CD4-positive, alpha-beta memory T cell (primary cell): ENCODE data around the gene HABP4. TPM values are rescaled to one million over a fixed set of nuclear protein-coding genes. Genes with fewer than 3 reads are reported as not detected.

Experiments used
- CTCF ChIA-PET: fragments of 350-600 bp; sonication (Branson Sonifier 250); formaldehyde crosslinking; loops from one replicate; lab custom pipeline; 2021; ENCODE audit warnings: inconsistent platforms; ENCODE audit not compliant: partially characterized antibody; lab: Charles Lee
- POLR2A ChIA-PET: fragments of 350-600 bp; sonication (Branson Sonifier 250); formaldehyde crosslinking; loops from one replicate; lab custom pipeline; 2021; ENCODE audit not compliant: partially characterized antibody; lab: Charles Lee
- DNase-seq, 5 donors: peaks; one replicate each; pipeline versions ENCODE4 v3.0.0 to v3.0.0-alpha.2; 2020 to 2022; ENCODE audit warnings: mixed read lengths in 1 of 5
- H3K27ac ChIP-seq: one replicate; pipeline ENCODE4 v1.7.0; 2013; ENCODE audit warnings: low read depth, low read length
- H3K27me3 ChIP-seq: 2 replicates; pipeline ENCODE4 v1.7.0; 2013; ENCODE audit warnings: mild to moderate bottlenecking, low read length, moderate library complexity; ENCODE audit not compliant: insufficient read depth
- H3K36me3 ChIP-seq: 2 replicates; pipeline ENCODE4 v1.7.0; 2013; ENCODE audit warnings: mild to moderate bottlenecking, low read length, moderate library complexity; ENCODE audit not compliant: insufficient read depth
- H3K4me1 ChIP-seq: 2 replicates; pipeline ENCODE4 v1.7.0; 2013; ENCODE audit warnings: mild to moderate bottlenecking, low read length, moderate library complexity; ENCODE audit not compliant: insufficient read depth
- H3K4me3 ChIP-seq, 2 donors: one replicate each; pipeline ENCODE4 v1.7.0; 2013; ENCODE audit warnings: low read length in 2 of 2, mild to moderate bottlenecking in 1 of 2
- H3K9me3 ChIP-seq, 2 donors: one replicate each; pipeline ENCODE4 v1.7.0; 2013; ENCODE audit warnings: low read length in 2 of 2, control low read depth in 1 of 2; ENCODE audit not compliant: control insufficient read depth in 1 of 2
- H3K27ac Mint-ChIP-seq, 7 donors: one replicate each; pipeline ENCODE4 v1.8.0; 2020 to 2021; ENCODE audit warnings: mixed read lengths in 7 of 7, mild to moderate bottlenecking in 6 of 7, inconsistent platforms in 3 of 7, moderate library complexity in 3 of 7
- H3K27me3 Mint-ChIP-seq, 2 donors: one replicate each; pipeline ENCODE4 v1.8.0; 2020 to 2021; ENCODE audit warnings: mixed read lengths in 2 of 2
- H3K36me3 Mint-ChIP-seq, 2 donors: one replicate each; pipeline ENCODE4 v1.8.0; 2020 to 2021; ENCODE audit warnings: mixed read lengths in 2 of 2, inconsistent platforms in 1 of 2, mild to moderate bottlenecking in 1 of 2
- H3K4me1 Mint-ChIP-seq, 4 donors: one replicate each; pipeline ENCODE4 v1.8.0; 2020 to 2021; ENCODE audit warnings: mixed read lengths in 4 of 4, mild to moderate bottlenecking in 1 of 4
- H3K4me3 Mint-ChIP-seq, 8 donors: one replicate each; pipeline ENCODE4 v1.8.0; 2020 to 2021; ENCODE audit warnings: mixed read lengths in 8 of 8, mild to moderate bottlenecking in 7 of 8, moderate library complexity in 6 of 8, inconsistent platforms in 3 of 8
- H3K9me3 Mint-ChIP-seq, 8 donors: one replicate each; pipeline ENCODE4 v1.8.0; 2020 to 2021; ENCODE audit warnings: mixed read lengths in 8 of 8, mild to moderate bottlenecking in 5 of 8, inconsistent platforms in 3 of 8, moderate library complexity in 1 of 8
- intact Hi-C: fragments of 100-400 bp; cut with micrococcal nuclease; formaldehyde crosslinking; loops from one replicate; pipeline ENCODE4 v1.15.1; 2023
- polyA plus RNA-seq, 2 donors: library from polyadenylated mRNA; unstranded; fragments of 300-500 nt; fragmentation: Illumina TruSeq; gene quantifications; one replicate each; pipeline ENCODE4 v1.2.3, GENCODE V29; 2021
- total RNA-seq, 2 experiments: library from RNA; stranded (reverse); gene quantifications; one replicate each; pipeline ENCODE4 v1.2.3, GENCODE V29; 2021

The HABP4 gene
- total and polyA plus RNA-seq, 4 experiments from 2014 or later, result 18.6 to 36.6 (median 33.3) TPM

GRCh38 chr9:96483197-96483596 lies 33.2 kb downstream of the HABP4 start:
- Histone ChIP-seq H3K36me3 (peaks cover 8% of the 10 kb centered on the region), H3K4me3 (no peak overlapping the region), H3K27ac (no peak overlapping the region), H3K27me3 (no peaks in the 10 kb centered on the region), H3K4me1 (no peaks in the 10 kb centered on the region), H3K9me3 (no peaks in the 10 kb centered on the region)
- POLR2A ChIA-PET, result no interaction called here
- H3K27ac Mint-ChIP-seq, result peak overlapping the region in 1 of 7 donors; percentile 55
- intact Hi-C loops, result loop anchor here (5.0 kb wide), 1 partner anchor 84 kb away; no protein-coding TSS in a partner anchor
- no peaks in the 10 kb centered on the region for H3K9me3 Mint-ChIP-seq
- peaks cover 50 to 64% of the 10 kb centered on the region in 2 donors for H3K36me3 Mint-ChIP-seq
- CTCF ChIA-PET, result interaction anchor here (0.7 kb wide), 1 partner anchor 48 kb away, joined by 3 read pairs; no protein-coding TSS in a partner anchor
- DNase-seq, result no peak
- H3K27me3 Mint-ChIP-seq, result no peaks in the 10 kb centered on the region
- H3K4me3 Mint-ChIP-seq, result no peak overlapping the region
- H3K4me1 Mint-ChIP-seq, result peaks cover 6 to 22% (median 10%) of the 10 kb centered on the region in 4 donors

- H3K36me3 Mint-ChIP-seq, result peaks cover 54 to 65% of the 10 kb centered on the region in 2 donors
- peaks cover 15% of the 10 kb centered on the region for H3K36me3 ChIP-seq
Observed at GRCh38 chr9:96483733-96484390, 33.9 kb downstream of the HABP4 start.

DNA sequence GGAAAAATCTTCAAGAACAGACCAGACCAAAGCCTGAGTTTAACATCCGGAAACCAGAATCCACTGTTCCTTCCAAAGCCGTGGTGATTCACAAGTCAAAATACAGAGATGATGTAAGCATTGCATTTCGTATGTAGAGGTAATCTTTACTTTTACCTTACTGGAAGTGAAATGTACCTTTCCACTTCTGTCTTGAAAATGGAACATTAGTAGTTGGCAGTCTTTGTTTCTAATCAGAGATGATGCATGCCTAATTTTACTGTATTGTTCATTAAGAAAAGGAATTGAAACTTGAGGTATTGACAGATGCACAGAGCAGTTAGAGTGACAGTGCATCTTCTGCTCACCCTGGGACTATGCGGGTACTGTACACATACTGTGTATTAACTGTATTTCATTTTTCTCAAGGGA lies 34.6 kb downstream of the HABP4 start:
- no peaks in the 10 kb centered on the region for H3K27me3 ChIP-seq
- peaks cover 21% of the 10 kb centered on the region for H3K36me3 ChIP-seq
- DNase-seq, result no peak
- peak overlapping the region in 2 of 7 donors; percentile 17 to 31 for H3K27ac Mint-ChIP-seq
- H3K9me3 Mint-ChIP-seq, result no peaks in the 10 kb centered on the region
- no peak overlapping the region for H3K4me3 Mint-ChIP-seq
- ChIA-PET POLR2A (no interaction called here), CTCF (no interaction called here)
- no peak overlapping the region for H3K4me3 ChIP-seq
- no peak overlapping the region for H3K27ac ChIP-seq
- no peaks in the 10 kb centered on the region for H3K4me1 ChIP-seq
- intact Hi-C loops, result loop anchor here (5.0 kb wide), 1 partner anchor 83 kb away; no protein-coding TSS in a partner anchor
- peaks cover 1 to 12% (median 4%) of the 10 kb centered on the region in 4 donors for H3K4me1 Mint-ChIP-seq
- peaks cover 56 to 69% of the 10 kb centered on the region in 2 donors for H3K36me3 Mint-ChIP-seq
- H3K9me3 ChIP-seq, result no peaks in the 10 kb centered on the region
- H3K27me3 Mint-ChIP-seq, result no peaks in the 10 kb centered on the region

More at GRCh38 chr9:96483733-96484390, 33.9 kb downstream of the HABP4 start:
- no peak for DNase-seq
- Mint-ChIP-seq H3K9me3 (no peaks in the 10 kb centered on the region), H3K4me1 (peaks cover 3 to 15% (median 7%) of the 10 kb centered on the region in 4 donors), H3K27me3 (no peaks in the 10 kb centered on the region), H3K4me3 (no peak overlapping the region), H3K27ac (peak overlapping the region in 3 of 7 donors; percentile 17 to 23 (median 17))
- H3K4me3 ChIP-seq, result no peak overlapping the region
- H3K4me1 ChIP-seq, result no peaks in the 10 kb centered on the region
- ChIA-PET POLR2A (no interaction called here), CTCF (no interaction called here)
- intact Hi-C loops, result loop anchor here (5.0 kb wide), 1 partner anchor 83 kb away; no protein-coding TSS in a partner anchor
- H3K9me3 ChIP-seq, result no peaks in the 10 kb centered on the region
- H3K27ac ChIP-seq, result no peak overlapping the region
- no peaks in the 10 kb centered on the region for H3K27me3 ChIP-seq

- intact Hi-C loops, result no loop called here
- H3K4me1 ChIP-seq, result no peaks in the 10 kb centered on the region
- no peak overlapping the region for H3K4me3 ChIP-seq
- H3K9me3 Mint-ChIP-seq, result no peaks in the 10 kb centered on the region
- peaks cover 59 to 74% of the 10 kb centered on the region in 2 donors for H3K36me3 Mint-ChIP-seq
- no peak for DNase-seq
- no peak overlapping the region for H3K4me3 Mint-ChIP-seq
- H3K9me3 ChIP-seq, result no peaks in the 10 kb centered on the region
- ChIA-PET POLR2A (no interaction called here), CTCF (no interaction called here)
- H3K27ac Mint-ChIP-seq, result peak overlapping the region in 1 of 7 donors; percentile 70
- H3K4me1 Mint-ChIP-seq, result peaks cover 0 to 12% (median 3%) of the 10 kb centered on the region in 4 donors
- H3K27me3 Mint-ChIP-seq, result no peaks in the 10 kb centered on the region
- H3K36me3 ChIP-seq, result peaks cover 29% of the 10 kb centered on the region
- no peak overlapping the region for H3K27ac ChIP-seq
- no peaks in the 10 kb centered on the region for H3K27me3 ChIP-seq
Observed at GRCh38 chr9:96485280-96485679, 35.3 kb downstream of the HABP4 start.

GRCh38 chr9:96486386-96487028 lies 36.5 kb downstream of the HABP4 start:
- H3K27ac Mint-ChIP-seq, result peak overlapping the region in 2 of 7 donors; percentile 10 to 55
- H3K4me1 Mint-ChIP-seq, result peaks cover 8 to 15% (median 10%) of the 10 kb centered on the region in 4 donors
- H3K9me3 ChIP-seq, result no peaks in the 10 kb centered on the region
- H3K4me3 Mint-ChIP-seq, result no peak overlapping the region
- no peak overlapping the region for H3K27ac ChIP-seq
- H3K4me3 ChIP-seq, result no peak overlapping the region
- H3K36me3 Mint-ChIP-seq, result peaks cover 64 to 85% of the 10 kb centered on the region in 2 donors
- H3K27me3 ChIP-seq, result no peaks in the 10 kb centered on the region
- peaks cover 41% of the 10 kb centered on the region for H3K36me3 ChIP-seq
- intact Hi-C loops, result no loop called here
- no peak for DNase-seq
- POLR2A ChIA-PET, result no interaction called here
- no peaks in the 10 kb centered on the region for H3K9me3 Mint-ChIP-seq
- CTCF ChIA-PET, result no interaction called here
- H3K4me1 ChIP-seq, result peaks cover 5% of the 10 kb centered on the region
- no peaks in the 10 kb centered on the region for H3K27me3 Mint-ChIP-seq

DNA sequence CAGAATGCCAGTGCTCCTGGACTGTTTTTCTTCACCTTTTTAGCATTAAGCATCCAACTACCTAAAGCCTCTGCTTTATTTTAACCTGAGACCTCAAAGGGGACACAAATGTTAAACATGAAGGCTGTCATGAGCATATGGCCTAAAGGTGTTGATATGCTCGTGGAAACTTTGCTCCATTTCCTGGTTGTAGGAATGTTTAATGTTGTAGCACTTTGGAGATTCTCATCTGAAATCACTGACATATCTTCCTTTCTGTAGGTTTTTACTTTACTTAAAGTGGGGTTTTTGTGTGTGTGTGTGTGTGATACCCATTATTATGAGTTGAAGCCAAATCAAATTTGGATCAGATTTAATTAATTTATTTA lies 37.0 kb downstream of the HABP4 start:
- H3K36me3 Mint-ChIP-seq, result peaks cover 67 to 88% of the 10 kb centered on the region in 2 donors

DNA sequence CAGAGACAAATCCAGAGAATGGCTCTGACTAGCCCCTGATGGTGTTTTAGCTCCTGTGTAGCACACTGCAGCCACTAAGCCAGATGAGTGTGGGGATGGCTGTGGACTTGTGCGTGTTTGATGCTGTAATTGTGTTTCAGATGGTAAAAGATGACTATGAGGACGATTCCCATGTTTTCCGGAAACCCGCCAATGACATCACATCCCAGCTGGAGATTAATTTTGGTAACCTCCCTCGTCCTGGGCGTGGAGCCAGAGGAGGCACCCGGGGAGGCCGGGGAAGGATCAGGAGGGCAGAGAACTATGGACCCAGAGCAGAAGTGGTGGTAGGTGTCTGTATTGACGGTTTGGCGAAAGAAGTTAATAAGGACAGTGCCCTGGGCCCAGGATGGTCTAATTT lies 38.0 kb downstream of the HABP4 start:
- intact Hi-C loops, result no loop called here
- peaks cover 10% of the 10 kb centered on the region for H3K4me1 ChIP-seq
- peaks cover 10 to 15% (median 13%) of the 10 kb centered on the region in 4 donors for H3K4me1 Mint-ChIP-seq
- DNase-seq, result no peak
- H3K27ac ChIP-seq, result no peak overlapping the region
- H3K27me3 Mint-ChIP-seq, result no peaks in the 10 kb centered on the region
- H3K36me3 Mint-ChIP-seq, result peaks cover 58 to 80% of the 10 kb centered on the region in 2 donors
- POLR2A ChIA-PET, result no interaction called here
- no peaks in the 10 kb centered on the region for H3K9me3 ChIP-seq
- H3K4me3 ChIP-seq, result no peak overlapping the region
- no peaks in the 10 kb centered on the region for H3K9me3 Mint-ChIP-seq
- no peak overlapping the region for H3K4me3 Mint-ChIP-seq
- H3K36me3 ChIP-seq, result peaks cover 44% of the 10 kb centered on the region
- H3K27ac Mint-ChIP-seq, result no peak overlapping the region
- no peaks in the 10 kb centered on the region for H3K27me3 ChIP-seq
- CTCF ChIA-PET, result no interaction called here

More for the DNA sequence above, 37.0 kb downstream of the HABP4 start:
- intact Hi-C loops, result no loop called here
- CTCF ChIA-PET, result no interaction called here
- Mint-ChIP-seq H3K27me3 (no peaks in the 10 kb centered on the region), H3K9me3 (no peaks in the 10 kb centered on the region), H3K4me1 (peaks cover 11 to 18% (median 13%) of the 10 kb centered on the region in 4 donors), H3K27ac (no peak overlapping the region), H3K4me3 (no peak overlapping the region)
- H3K27ac ChIP-seq, result no peak overlapping the region
- no peaks in the 10 kb centered on the region for H3K27me3 ChIP-seq
- no peaks in the 10 kb centered on the region for H3K9me3 ChIP-seq
- H3K4me3 ChIP-seq, result no peak overlapping the region
- DNase-seq, result no peak
- POLR2A ChIA-PET, result no interaction called here
- peaks cover 10% of the 10 kb centered on the region for H3K4me1 ChIP-seq
- peaks cover 41% of the 10 kb centered on the region for H3K36me3 ChIP-seq
